ENCODE data around the gene ATP2C2.

DNA sequence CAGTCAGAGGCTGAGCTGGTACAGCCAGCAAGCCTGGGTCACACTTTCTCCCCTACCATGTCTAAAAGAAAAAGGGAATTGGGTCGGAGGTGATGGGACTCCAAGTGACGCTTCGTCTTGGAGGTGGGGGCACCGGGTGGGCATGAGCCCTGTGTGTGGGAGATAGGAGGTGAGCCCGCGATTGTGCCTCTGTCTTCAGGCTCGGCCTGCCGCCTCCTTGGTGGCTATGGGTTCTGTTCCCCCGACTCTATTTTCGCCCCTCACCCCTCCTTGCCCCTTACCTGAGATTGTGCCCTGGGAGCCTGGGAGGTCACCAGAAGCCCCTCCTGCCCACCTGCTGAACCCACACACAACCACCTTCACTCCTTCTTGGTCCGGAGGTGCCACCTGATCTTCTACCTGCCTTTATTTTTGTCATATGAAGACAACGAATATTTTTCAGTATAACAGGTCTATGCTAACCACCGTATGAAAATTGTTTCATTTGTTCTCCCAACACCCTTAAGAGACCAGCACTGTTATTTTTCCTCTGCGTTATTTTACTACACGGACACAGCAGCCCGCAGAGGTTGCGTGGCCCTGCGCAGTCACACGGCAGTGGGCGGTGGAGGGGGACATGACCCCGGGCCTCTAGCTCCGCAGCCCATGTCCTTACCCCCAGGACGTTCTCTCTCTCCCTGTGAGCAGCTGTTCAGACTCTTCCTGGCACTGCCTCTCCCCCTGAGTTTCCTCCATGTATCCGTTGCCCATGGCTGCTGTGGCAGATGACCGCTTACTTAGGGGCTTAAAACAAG lies 49.9 kb downstream of the ATP2C2 start:
- no peak for TF ChIP-seq GATA2 (IDR thresholded peaks at IDR 0.05; ENCODE audit: low read depth, low read length)
- TF ChIP-seq GATA3 (IDR thresholded peaks at IDR 0.05; ENCODE audit: low read depth, low read length), result no peak
